Lower leg skin (tissue), 4 donors: Measurements from ENCODE around the gene LTF. TPM values are rescaled to one million over a fixed set of nuclear protein-coding genes. Genes with fewer than 3 reads are reported as not detected.
"Not testable (repeated sequence)": the region's sequence is repeated elsewhere in the genome, so short reads cannot be mapped to it uniquely, and the experiment has no call there.

Experiments used
- DNase-seq, 2 donors: peaks; one replicate each; pipeline ENCODE4 v3.0.0-alpha.2; 2019; ENCODE audit warnings: low spot score in 2 of 2
- H3K4me3 ChIP-seq: fragments of 200-600 bp; sonication (generic); 2 replicates; pipeline ENCODE4 v1.5.1; 2017; ENCODE audit warnings: mild to moderate bottlenecking, low read depth; ENCODE audit not compliant: poor library complexity, severe bottlenecking
- POLR2A ChIP-seq, 2 donors: fragments of 450-650 bp; IDR thresholded peaks; one replicate each; pipeline ENCODE4 v1.6.1; 2016 to 2017; ENCODE audit warnings: antibody characterized with exemption in 2 of 2, mild to moderate bottlenecking in 1 of 2, moderate library complexity in 1 of 2
- WGBS, 2 donors: methylation state at CpG; one replicate each; pipeline ENCODE4 v1.1.5; 2018; 5-methylcytosine and 5-hydroxymethylcytosine counted together
- intact Hi-C: fragments of 100-400 bp; cut with DNase I; formaldehyde crosslinking; loops from one replicate; pipeline ENCODE4 v1.15.0; 2023; ENCODE audit warnings: low total_unique reads
- total RNA-seq, 4 donors: library from RNA; depleted of rRNA; stranded (reverse); fragments of >200 nt; gene quantifications; one replicate each; pipeline ENCODE4 v1.1.0, GENCODE V29; 2016
- TF ChIP-seq, protein P1 (sequence below), 3 donors: fragments of 450-650 bp; IDR thresholded peaks; one replicate each; pipeline ENCODE4 v1.5.1; 2016; ENCODE audit warnings: antibody characterized with exemption in 3 of 3, mild to moderate bottlenecking in 3 of 3, moderate library complexity in 2 of 3

LTF gene
- total RNA-seq, 4 donors from 2014 or later = 0.91 to 3.9 (median 2.5) TPM

DNA sequence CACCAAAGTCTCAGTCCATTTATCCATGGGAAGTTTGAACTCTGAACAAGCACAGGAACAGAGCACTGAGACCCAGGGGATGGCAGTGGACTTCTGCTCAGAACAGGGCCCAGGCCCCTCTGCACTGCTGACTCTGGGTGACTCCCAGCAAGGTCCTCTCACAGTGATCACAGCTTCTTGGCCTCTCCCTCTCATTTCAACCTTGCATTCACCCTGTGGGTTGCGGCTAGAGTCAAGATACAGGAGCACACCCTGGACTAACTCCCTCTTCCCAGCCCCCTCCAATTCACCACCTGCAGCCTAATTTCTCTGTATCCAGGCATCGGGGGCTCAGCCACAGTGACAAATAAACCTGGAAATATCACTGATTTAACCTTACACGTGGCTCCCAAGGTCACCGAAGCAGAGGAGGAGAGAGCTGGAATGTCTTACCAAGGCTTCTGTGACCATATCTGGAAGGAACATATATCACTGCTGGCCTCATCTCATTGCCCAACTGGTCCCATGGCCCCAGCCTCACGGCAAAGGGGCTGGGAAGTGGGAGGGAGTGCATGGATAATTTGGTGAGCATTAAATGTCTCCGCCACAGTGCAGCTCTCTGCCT, 34.3 kb upstream of the LTF start:
- TF ChIP-seq, protein P1, sequence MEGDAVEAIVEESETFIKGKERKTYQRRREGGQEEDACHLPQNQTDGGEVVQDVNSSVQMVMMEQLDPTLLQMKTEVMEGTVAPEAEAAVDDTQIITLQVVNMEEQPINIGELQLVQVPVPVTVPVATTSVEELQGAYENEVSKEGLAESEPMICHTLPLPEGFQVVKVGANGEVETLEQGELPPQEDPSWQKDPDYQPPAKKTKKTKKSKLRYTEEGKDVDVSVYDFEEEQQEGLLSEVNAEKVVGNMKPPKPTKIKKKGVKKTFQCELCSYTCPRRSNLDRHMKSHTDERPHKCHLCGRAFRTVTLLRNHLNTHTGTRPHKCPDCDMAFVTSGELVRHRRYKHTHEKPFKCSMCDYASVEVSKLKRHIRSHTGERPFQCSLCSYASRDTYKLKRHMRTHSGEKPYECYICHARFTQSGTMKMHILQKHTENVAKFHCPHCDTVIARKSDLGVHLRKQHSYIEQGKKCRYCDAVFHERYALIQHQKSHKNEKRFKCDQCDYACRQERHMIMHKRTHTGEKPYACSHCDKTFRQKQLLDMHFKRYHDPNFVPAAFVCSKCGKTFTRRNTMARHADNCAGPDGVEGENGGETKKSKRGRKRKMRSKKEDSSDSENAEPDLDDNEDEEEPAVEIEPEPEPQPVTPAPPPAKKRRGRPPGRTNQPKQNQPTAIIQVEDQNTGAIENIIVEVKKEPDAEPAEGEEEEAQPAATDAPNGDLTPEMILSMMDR (IDR thresholded peaks at IDR 0.05) = no peak
- no peak for TF ChIP-seq POLR2A (IDR thresholded peaks at IDR 0.05)
- 85 to 87% methylated on average over 6 of the region's 6 CpGs for whole genome bisulfite sequencing, 2 donors
- H3K4me3 ChIP-seq = no peak overlapping the region
- no peak for DNase-seq
- intact Hi-C loops = no loop called here

DNA sequence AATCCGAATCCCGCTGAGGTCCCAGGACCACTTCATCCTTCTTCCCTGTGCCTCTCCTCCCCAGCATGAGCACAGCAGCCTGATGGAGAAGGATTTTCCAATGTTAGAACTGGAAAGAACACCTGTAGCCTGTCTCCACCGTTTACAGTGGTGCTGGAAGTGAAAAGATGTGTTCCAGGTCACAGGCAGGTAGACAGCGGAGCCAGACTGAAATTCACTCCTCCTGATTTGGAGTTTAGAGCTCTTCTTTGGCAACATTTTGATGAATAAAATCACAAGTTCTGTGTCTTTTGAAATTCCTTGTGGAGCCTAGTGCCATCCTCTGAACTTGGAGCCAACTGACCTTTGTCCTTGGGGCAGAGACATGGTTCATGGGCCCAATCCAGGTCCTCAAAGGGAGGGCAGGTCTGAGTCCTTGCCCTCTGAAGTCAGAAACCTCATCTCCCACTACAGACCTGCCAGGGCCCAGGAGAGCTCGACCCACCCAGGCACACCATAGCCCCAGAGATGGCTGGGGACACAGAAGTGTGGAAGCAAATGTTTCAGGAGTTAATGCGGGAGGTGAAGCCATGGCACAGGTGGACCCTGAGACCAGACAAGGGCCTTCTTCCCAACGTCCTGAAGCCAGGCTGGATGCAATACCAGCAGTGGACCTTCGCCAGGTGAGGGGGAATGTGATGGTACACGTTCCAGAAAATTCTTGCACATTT, 33.0 kb upstream of the LTF start, which contains the start of gene RTP3:
RTP3 (plus strand) TSS at position 421 of the 710 bp plus-strand sequence; CDS start at position 508, 87 bp downstream.
- intact Hi-C loops = no loop called here
- peak in 1 of 2 donors; percentile 71 for DNase-seq
- TF ChIP-seq, protein P1 (IDR thresholded peaks at IDR 0.05) = no peak
- TF ChIP-seq POLR2A (IDR thresholded peaks at IDR 0.05) = no peak
- no peak within 1 kb of the TSS for H3K4me3 ChIP-seq
- WGBS, 2 donors = 75 to 79% methylated on average over 8 to 9 of the region's 9 CpGs

DNA sequence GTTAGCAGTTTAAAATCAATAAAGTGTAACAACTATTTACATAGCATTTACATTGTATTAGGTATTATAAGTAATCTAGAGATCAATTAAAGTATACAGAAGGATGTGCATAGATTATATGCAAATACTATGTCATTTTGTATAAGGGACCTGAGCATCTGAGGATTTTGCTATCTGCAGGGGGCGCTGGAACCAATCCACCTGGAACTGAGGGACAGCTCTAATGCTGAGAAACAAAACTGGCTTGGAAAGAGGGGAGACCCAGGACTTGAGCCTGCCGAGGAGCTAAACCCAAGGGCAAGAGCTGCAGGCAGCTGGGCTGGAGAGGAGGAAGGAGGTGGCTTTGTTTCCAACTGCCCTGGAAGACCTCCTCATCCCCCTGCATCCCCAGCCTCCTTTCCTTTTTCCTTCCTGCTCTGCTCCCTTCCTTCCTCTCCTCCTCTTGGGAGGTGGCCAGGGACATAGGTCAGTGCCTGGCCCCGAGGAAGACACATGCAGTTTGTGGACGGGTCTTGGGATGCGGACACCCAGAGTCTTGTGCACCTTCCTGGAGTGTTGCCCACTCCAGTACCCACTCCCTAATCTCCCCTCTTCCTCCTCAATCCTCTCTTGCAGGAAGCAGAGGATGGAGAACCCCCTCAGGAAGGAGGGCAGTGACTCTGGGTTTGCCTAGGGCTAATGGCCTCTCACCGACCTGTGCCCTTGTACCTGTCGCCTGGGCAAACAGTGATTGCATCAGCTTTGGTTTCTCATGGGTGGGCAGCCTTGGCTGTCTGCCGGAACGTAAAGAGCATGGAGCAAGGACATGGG, 32.2 kb upstream of the LTF start:
- TF ChIP-seq, protein P1 (IDR thresholded peaks at IDR 0.05) = no peak
- no peak for TF ChIP-seq POLR2A (IDR thresholded peaks at IDR 0.05)
- DNase-seq = peak in 1 of 2 donors; percentile 75
- intact Hi-C loops = no loop called here
- WGBS, 2 donors = 72 to 78% methylated on average over 9 of the region's 9 CpGs
- no peak overlapping the region for H3K4me3 ChIP-seq

DNA sequence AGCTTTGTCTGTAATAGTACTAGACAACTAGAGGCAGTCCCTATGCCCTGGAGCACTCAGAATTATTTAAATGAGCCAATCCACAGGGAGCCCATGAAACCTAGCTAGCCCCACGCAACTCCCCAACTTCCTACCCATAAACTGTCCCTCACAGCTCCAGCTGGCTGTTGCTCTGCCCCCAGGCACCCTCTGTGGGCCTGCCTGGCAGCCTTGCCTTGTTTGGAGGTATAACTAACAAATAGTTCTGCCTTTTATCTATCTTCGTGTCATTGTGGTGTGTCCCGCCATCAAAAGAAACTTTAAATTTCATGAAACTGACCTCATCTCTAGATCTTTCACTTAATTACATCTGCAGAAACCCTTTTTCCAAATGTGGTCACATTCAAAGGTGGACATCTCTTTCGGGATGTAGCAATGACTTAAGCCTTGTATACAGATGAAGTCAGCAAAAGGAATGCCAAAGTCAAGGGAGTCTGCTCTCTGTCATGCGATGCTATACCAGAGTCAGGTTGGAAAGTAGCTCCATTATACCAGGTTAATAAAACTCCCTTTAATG, 31.3 kb upstream of the LTF start:
- TF ChIP-seq, protein P1 (IDR thresholded peaks at IDR 0.05) = no peak
- no peak for TF ChIP-seq POLR2A (IDR thresholded peaks at IDR 0.05)
- H3K4me3 ChIP-seq = no peak overlapping the region
- intact Hi-C loops = no loop called here
- WGBS, 2 donors = 84 to 91% methylated on average over 5 of the region's 5 CpGs
- DNase-seq = peak in 1 of 2 donors; percentile 29

DNA sequence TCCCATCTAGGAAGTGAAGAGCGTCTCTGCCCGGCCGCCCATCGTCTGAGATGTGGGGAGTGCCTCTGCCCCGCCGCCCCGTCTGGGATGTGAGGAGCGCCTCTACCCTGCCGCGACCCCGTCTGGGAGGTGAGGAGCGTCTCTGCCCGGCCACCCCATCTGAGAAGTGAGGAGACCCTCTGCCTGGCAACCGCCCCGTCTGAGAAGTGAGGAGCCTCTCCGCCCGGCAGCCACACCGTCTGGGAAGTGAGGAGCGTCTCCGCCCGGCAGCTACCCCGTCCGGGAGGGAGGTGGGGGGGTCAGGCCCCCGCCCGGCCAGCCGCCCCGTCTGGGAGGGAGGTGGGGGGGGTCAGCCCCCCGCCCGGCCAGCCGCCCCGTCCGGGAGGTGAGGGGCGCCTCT, 29.8 kb upstream of the LTF start:
- not testable (repeated sequence) for H3K4me3 ChIP-seq
- peak in 1 of 2 donors; percentile 29 for DNase-seq

More for the DNA sequence above, 29.8 kb upstream of the LTF start:
- WGBS, 2 donors = 97 to 98% methylated on average over 13 to 17 of the region's 33 CpGs
- intact Hi-C loops = not testable (repeated sequence)
